Renal cortex interstitium (tissue), 15 donors: Measurements from ENCODE around the gene HSPA6. TPM values are rescaled to one million over a fixed set of nuclear protein-coding genes. Genes with fewer than 3 reads are reported as not detected.
A peak's percentile ranks its signal among the peaks of the same experiment; 100 is the strongest.
"Not testable (repeated sequence)": the region's sequence is repeated elsewhere in the genome, so short reads cannot be mapped to it uniquely, and the experiment has no call there.

Experiments
- DNase-seq, 11 donors: peaks; one replicate each; pipeline ENCODE4 v3.0.0-alpha.2; 2013; ENCODE audit warnings: low read depth in 9 of 11, low spot score in 4 of 11; ENCODE audit errors: extremely low read depth in 1 of 11
- long read RNA-seq, 16 experiments: transcript quantifications; one replicate each; lab custom pipeline, GENCODE V29; 2026
- polyA plus RNA-seq, 3 donors: library from polyadenylated mRNA; unstranded; fragments of 120-200 nt; gene quantifications; one replicate each; pipeline ENCODE4 v1.2.1, GENCODE V29; 2013; ENCODE audit not compliant: insufficient read length in 3 of 3

HSPA6 gene
- polyA plus RNA-seq = 1 to 10 TPM in 1 of 3 donors, under 1 TPM in 2; 0.20 to 1.3 (median 0.33) TPM
- long read RNA-seq, donor 1 = 0 reads
- long read RNA-seq, donor 2, partial matches to known transcripts = 0 of 2 reads
- long read RNA-seq, donor 2, other reads (novel, unspliced or antisense) = 0 of 2 reads
- long read RNA-seq, donor 3 = 0 reads
- long read RNA-seq, donor 4 = 0 reads
- long read RNA-seq, donor 5 = 0 reads
- long read RNA-seq, donor 6 = 0 reads
- long read RNA-seq, donor 7 = 0 reads
- long read RNA-seq, donor 8 = 0 reads
- long read RNA-seq, donor 9 = 0 reads
- long read RNA-seq, donor 10 = 0 reads
- long read RNA-seq, donor 11 = 0 reads
- long read RNA-seq, donor 12 = 0 reads
- long read RNA-seq, donor 13 = 0 reads
- long read RNA-seq, donor 14 = 0 reads
- long read RNA-seq, donor 15 = 0 reads
- long read RNA-seq, donor 16 = 0 reads

DNA sequence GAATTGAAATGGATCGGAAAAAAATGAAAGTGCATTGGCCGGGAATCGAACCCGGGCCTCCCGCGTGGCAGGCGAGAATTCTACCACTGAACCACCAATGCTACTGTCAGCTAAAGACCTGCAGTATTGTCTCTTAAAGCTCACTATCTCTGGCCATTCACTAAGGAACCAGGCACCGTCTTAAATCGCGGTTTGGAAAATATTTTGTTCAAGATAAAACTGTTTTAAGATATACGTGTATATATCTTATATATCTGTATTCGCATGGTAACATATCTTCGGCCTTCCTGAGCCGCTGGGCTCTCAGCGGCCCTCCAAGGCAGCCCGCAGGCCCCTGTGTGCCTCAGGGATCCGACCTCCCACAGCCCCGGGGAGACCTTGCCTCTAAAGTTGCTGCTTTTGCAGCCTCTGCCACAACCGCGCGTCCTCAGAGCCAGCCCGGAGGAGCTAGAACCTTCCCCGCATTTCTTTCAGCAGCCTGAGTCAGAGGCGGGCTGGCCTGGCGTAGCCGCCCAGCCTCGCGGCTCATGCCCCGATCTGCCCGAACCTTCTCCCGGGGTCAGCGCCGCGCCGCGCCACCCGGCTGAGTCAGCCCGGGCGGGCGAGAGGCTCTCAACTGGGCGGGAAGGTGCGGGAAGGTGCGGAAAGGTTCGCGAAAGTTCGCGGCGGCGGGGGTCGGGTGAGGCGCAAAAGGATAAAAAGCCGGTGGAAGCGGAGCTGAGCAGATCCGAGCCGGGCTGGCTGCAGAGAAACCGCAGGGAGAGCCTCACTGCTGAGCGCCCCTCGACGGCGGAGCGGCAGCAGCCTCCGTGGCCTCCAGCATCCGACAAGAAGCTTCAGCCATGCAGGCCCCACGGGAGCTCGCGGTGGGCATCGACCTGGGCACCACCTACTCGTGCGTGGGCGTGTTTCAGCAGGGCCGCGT lies at the start of gene HSPA6:
HSPA6 (plus strand) TSS at position 724 of the 925 bp plus-strand sequence; CDS start at position 843, 119 bp downstream.
- DNase-seq = peak in 10 of 11 donors; percentile 70 to 81 (median 76)

DNA sequence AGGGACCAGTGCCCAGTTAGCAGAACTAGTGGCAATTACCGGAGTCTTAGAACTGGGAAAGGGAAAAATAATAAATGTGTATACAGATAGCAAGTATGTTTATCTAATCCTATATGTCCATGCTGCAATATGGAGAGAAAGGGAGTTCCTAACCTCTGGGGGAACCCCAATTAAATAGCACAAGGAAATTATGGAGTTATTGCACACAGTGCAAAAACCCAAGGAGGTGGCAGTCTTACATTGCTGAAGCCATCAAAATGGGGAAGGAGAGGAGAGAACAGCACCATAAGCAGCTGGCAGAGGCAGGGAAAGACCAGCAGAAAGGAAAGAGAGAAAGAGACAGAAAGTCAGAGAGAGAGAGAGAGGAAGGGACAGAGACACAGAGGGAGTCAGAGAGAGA lies 46.6 kb upstream of the HSPA6 start:
- not testable (repeated sequence) for DNase-seq

- DNase-seq = no peak
Measured at GRCh38 chr1:161478985-161479384, 45.4 kb upstream of the HSPA6 start.

- DNase-seq = no peak
Measured at GRCh38 chr1:161480381-161481035, 43.8 kb upstream of the HSPA6 start.

GRCh38 chr1:161481624-161482392 lies 42.5 kb upstream of the HSPA6 start:
- no peak for DNase-seq

DNA sequence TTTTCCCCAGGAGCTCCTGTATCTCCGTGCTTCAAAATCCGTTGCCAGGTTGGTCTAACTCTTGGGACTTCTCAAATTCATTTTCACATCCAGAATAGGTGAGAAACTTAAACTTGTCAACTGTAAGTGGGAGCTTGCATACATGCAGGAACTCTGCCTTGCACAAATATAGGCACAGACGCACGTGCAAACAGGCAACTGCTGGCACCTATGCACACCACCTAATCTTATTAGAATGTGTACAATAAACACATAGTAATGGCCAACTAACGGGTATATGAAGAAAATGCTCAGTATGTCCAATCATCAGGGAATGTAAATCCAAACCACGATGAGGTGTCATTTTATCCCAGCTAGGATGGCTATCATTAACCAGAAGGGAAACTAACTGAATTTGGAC lies 41.7 kb upstream of the HSPA6 start:
- DNase-seq = no peak

DNA sequence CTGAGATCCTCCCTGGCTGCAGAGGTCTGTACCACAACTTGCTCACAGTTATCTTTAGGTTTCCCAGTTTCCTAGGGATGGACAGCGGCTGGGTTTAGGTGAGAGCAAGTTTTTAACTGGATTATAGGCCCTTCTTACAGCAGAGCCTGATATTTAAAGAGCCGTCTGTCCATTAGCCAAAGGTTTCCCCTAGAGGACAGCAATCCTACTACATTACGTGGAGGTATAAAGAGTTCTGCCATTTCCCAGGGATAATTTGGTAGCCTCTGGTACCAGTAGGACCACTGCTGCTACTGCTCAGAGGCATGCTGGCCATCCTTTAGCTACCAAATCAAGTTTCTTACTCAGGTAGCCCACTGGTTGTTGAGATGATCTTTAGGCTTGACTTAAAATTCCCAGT lies 41.0 kb upstream of the HSPA6 start:
- no peak for DNase-seq

DNA sequence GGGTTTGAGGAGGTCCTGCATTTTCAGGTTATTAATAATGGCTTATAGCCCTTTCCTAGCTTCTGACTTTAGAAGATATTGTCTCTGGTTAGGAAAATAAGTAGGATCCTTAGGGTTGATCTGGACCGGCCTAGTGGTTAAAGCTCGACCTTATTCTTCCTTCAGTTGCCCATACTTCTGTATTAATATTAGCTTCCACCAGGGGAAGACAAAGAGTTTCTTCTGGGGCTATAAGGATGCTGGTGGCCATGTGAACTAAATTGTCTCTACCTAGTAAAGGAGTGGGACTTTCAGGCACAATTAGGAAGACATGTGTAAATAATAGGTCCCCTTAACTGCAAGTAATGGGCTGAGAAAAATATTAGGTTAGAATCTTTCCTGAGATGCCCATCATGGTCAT lies 39.7 kb upstream of the HSPA6 start:
- DNase-seq = no peak

DNA sequence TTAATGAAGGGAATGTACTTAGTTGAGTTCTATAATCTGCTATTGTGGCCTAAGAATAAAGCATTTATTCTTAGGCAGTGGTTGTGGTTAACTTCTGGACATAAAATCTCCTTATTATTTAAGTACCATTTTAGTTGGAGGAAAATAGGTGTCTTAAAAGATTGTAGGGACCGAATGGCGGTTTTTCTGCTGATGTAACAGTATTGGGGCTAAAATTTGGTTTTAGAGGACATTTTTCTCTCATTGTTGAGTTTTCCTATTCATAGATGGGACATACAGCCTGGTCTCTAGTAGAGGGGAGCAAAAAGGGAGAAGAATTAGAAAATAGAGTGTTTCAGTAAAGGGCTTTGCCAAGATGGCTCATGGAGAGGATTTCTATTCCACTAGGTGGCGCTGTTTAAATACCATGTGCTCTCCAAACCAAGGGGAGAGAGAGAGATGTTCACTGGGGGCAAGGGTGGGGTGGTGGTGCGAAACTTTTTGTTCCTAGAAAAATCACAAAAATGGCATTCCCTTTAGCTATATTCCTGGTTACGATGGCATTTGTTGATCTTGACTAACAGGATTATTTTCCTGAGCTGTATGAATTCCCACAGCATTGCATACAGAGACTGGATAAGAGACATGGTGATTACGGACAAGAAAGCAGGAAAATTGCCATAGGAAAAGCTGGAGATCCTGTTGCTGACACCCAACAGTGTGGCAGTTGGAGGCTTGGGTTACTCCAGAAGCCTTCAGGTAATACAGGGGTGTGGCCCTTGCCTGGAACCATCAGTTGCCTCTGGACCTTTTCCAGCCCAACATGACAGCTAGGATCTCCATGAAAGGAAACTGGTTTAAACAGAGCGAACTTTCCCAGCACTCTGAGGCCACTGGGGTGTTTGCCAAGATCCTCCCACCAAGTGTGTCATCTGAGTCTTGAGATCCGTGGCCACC lies 37.3 kb upstream of the HSPA6 start:
- peak in 7 of 11 donors; percentile 25 to 53 (median 34) for DNase-seq

- DNase-seq = no peak
Measured at GRCh38 chr1:161491472-161491871, 32.9 kb upstream of the HSPA6 start.

GRCh38 chr1:161492827-161493226 lies 31.5 kb upstream of the HSPA6 start:
- no peak for DNase-seq

- no peak for DNase-seq
Measured at GRCh38 chr1:161494091-161494735, 30.1 kb upstream of the HSPA6 start.

GRCh38 chr1:161495490-161495889 lies 28.9 kb upstream of the HSPA6 start:
- DNase-seq = no peak

- DNase-seq = no peak
Measured at GRCh38 chr1:161497961-161498360, 26.4 kb upstream of the HSPA6 start.

GRCh38 chr1:161498646-161499045 lies 25.7 kb upstream of the HSPA6 start:
- no peak for DNase-seq

GRCh38 chr1:161499099-161500039 lies 25.0 kb upstream of the HSPA6 start:
- DNase-seq = no peak
